Activated CD4-positive, alpha-beta T cell treated with anti-CD3 and anti-CD28 coated beads, Interleukin-10, Interleukin-2, amounts not matched to agents 100 ng/mL and 50 ng/mL, durations not matched to agents 16 hours and 8 hours (primary cell): ENCODE data around the gene PUS1.
"Not testable (repeated sequence)": the region's sequence is repeated elsewhere in the genome, so short reads cannot be mapped to it uniquely, and the experiment has no call there.

Experiments used
- DNase-seq: peaks from one replicate; pipeline ENCODE4 v3.0.0-alpha.2; 2020

Gene PUS1

DNA sequence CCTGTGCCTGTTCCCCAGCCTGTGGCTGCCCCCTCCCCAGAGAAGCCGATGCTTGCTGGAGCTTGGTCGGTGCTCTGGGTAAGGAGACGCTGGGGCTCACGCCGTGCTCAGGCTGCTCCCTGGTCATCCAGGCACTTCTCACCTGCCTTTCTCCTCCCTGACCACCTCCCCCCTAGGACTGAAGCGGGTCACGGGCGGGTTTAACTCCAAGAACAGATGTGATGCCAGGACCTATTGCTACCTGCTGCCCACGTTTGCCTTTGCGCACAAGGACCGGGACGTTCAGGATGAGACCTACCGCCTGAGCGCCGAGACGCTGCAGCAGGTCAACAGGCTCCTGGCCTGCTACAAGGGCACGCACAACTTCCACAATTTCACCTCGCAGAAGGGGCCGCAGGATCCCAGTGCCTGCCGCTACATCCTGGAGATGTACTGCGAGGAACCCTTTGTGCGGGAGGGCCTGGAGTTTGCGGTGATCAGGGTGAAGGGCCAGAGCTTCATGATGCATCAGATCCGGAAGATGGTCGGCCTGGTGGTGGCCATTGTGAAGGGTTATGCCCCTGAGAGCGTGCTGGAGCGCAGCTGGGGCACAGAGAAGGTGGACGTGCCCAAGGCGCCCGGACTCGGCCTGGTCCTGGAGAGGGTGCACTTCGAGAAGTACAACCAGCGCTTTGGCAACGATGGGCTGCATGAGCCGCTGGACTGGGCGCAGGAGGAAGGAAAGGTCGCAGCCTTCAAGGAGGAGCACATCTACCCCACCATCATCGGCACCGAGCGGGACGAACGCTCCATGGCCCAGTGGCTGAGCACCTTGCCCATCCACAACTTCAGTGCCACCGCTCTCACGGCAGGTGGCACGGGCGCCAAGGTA, 12.3 kb downstream of the PUS1 start:
- no peak for DNase-seq

DNA sequence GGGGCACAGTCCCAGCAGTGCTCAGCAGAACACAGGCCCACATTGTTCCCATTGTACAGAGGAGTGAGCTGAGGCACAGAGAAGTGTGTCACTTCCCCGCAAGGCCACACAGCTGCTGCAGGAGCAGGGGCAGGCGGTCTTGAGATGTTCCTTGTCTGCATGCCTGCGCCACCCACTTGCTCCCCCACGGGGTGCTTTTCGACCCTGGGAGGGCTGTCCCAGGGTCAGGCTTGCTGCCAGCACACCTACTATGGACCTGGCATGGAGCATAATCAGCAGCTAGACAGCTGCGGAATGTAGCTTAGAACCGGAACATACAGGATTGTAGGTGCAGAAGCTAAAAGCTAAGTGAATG, 12.9 kb downstream of the PUS1 start:
- DNase-seq = no peak

DNA sequence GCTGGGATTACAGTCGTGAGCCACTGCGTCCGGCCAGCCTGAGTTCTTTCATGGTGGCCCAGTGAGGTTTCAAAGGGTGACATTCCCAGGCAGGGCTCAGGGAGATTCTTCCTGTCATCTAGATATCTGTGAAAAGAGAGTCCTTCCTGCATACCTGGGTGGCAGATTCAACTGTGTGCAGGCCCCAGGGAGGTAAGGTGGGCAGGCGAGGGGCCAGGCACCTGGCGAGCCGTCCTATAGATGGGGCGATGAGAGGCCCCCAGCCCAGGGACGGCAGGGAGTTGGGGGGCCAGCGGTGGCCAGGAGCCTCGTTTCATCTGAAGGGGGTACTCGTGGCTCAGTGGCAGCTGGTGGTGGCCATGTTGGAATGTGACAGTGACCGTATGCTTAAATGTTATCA, 13.6 kb downstream of the PUS1 start:
- DNase-seq = no peak

DNA sequence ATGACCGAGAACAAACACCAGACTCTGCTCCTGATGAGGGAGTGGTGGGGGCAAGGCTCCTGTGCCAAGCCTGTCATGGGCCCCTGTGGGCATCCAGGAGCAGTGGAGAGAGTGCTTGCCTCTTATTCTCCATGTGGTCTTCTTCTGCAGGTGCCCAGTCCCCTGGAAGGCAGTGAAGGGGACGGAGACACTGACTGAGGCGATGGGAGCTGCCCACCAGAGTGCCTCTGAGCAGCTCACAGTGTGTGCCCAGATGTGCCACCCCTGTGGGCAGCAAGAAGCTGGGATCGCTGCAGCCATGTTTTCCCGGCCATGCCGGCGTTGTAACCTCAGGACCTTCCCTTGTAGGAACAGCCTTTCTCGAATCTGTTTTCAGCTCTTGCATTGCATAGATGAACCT, 14.3 kb downstream of the PUS1 start:
- no peak for DNase-seq

DNA sequence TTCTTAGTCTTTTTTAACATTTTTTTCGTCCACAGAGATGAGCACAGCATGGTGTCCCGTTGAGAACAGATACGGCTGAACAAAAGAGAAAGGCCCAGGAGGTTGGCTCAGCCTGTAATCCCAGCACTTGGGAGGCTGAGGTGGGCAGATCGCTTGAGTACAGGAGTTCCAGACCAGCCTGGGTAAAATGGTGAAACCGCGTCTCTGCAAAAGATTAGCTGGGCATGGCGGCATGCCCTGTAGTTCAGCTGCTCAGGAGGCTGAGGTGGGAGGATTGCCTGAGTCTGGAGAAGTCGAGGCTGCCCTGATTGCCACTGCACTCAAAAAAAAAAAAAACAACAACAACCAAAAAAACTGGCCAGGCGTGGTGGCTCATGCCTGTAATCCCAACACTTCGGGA, 14.8 kb downstream of the PUS1 start:
- no peak for DNase-seq

DNA sequence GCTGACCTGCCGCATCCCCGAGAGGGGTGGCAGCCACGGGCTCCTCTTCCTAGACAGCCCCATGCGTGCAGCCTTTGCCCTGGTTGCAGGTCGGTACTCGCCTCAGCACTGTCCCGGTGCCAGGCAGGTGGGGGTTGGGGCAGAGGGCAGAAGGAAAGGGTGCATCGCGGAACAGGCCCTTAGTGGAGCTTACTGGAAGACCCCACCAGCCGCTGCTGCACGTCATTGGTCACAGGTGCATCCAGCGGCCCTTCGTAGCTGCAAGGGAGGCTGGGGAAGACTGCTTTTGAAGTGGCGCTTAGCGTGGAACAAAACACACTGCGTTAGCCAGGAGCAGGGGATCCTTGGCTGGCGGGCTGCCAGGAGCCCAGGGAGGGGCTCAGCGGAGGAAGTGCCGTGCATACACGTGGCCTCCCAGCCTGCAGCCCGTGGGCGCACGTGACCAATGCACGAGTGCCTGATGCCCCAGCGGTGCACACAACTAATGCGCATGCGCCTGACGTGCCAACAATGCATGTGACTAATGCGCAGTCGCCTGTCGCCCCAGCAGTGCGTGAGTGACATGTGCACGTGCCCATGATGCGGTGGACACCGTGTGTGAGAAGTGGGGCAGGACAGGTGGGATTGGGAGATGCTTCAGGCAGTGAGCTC, 15.7 kb downstream of the PUS1 start:
- no peak for DNase-seq

DNA sequence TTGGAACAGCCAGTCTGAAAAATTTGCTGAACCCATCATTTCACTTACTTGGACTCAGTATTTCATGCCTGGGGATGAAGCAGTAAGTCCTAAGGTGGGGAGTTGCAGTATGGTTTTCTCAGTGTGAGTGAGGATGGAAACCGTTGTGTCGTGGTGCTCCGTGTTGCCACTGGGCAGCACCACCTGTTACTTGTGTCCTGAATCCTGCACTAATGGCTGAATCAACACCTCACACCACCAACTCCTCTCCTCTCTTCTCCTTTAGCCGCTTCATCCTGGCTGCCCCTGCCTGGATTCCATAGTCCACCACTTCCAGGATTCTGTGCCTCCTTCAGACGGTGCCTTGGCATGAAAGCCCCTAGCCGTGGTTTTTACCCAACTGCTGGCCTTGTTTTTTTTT, 17.7 kb downstream of the PUS1 start:
- DNase-seq = no peak

DNA sequence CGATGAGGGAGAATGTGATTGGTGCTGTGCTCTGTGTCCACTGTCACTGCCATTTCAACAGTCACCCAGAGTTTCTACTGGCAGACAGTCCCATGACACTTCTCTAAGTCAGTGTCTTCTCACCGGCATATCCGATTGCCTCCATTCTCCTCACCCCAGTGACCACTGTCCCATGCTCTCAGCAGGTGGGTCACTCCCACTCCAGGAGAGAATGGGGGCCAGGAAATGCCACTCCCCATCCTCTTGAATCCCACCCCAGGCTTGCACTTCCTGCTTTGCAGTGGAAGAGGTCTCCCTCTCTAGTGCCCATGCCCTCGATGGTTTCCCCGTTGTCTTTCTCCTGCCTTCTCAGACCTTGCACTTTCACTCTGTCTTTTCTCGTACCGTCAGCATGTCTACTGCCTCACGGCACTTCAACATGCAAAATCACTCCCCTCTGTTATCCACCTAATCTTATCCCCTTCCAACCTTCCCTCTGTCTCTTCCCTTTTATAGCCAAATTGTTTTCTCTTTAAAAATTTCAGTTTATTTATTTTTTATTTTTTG, 18.5 kb downstream of the PUS1 start:
- DNase-seq = no peak

DNA sequence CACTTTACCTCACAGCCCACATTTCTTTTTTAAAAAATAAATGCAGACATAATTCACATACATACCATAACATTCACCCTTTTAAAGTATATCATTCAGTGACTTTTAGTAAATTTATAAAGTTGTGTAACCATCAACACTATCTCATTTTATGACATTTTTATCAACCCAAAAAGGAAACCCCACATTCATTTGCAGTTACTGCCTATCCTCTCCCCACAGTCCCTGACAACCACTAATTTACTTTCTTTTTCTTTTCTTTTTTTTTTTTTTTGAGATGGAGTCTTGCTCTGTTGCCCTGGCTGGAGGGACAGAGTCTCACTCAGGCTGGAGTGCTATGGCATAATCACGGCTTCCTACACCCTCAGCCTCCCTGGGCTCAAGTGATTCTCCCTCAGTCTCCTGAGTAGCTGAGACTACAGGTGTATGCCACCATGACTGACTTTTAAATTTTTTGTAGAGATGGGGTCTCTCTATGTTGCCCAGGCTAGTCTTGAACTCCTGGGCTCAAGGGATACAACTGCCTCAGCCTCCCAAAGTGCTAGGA, 19.2 kb downstream of the PUS1 start:
- DNase-seq = no peak

DNA sequence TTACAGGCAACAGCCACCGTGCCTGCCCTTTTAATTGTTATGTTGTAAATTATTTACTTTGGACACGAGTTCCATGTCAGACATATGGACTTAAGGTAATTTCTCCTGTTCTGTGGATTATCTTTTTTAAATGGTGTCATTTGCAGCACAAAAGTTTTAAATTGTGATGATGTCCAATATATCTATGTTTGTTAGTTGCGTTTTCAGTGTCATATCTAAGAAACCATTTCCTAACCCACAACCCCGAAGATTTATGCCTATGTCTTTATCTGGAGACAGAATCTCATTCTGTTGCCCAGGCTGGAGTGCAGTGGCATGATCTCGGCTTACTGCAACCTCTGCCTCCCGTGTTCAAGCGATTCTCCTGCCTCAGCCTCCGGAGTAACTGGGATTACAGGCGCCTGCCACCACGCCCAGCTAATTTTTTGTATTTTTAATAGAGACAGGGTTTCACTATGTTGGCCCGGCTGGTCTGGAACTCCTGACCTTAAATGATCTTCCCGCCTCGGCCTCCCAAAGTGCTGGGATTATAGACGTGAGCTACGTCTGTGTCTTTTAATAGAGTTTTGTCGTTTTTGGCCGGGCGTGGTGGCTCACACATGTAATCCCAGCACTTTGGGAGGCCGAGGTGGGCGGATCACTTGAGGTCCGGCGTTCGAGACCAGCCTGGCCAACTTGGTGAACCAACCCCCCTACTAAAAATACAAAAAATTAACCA, 19.8 kb downstream of the PUS1 start:
- peak; percentile 26 for DNase-seq

DNA sequence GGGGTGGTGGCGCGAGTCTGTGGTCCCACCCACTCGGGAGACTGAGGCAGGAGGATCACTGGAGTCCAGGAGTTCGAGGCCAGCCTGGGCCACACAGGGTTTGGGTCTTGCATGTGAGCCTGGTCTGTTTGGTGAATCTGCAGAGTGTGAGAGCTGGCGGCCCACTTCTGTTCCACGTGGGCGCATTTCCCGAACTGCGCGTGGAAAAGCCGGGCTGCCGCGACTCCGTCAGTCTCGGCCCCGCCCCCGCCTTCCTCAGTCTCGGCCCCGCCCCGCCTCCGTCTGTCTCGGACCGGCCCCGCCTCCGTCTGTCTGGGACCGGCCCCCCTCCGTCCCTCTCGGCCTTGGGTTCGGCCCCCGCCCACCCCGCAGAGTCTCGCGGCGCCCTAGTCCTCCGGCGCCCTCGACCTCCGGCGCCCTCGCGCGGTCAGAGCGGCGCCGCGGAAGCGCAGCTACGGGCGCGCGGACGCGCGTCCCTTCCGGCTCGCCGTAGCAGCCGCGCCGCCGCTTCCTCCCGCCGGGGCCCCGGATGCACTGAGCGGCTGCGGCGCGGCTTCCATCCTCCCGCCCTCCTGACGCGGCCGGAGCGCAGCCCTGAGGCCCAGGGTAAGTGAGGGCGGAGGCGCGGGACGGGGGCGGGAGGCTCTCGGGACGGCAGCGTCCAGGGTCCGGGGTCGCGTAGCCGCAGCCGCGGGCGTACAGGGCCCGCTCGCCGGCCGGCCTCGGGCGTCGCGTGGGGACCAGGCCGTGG, 20.5 kb downstream of the PUS1 start, which contains the start of gene EP400:
EP400 (plus strand) TSS at position 512 of the 751 bp plus-strand sequence. CDS start 10,678 bp downstream, outside the sequence.
- DNase-seq = peak; percentile 96

DNA sequence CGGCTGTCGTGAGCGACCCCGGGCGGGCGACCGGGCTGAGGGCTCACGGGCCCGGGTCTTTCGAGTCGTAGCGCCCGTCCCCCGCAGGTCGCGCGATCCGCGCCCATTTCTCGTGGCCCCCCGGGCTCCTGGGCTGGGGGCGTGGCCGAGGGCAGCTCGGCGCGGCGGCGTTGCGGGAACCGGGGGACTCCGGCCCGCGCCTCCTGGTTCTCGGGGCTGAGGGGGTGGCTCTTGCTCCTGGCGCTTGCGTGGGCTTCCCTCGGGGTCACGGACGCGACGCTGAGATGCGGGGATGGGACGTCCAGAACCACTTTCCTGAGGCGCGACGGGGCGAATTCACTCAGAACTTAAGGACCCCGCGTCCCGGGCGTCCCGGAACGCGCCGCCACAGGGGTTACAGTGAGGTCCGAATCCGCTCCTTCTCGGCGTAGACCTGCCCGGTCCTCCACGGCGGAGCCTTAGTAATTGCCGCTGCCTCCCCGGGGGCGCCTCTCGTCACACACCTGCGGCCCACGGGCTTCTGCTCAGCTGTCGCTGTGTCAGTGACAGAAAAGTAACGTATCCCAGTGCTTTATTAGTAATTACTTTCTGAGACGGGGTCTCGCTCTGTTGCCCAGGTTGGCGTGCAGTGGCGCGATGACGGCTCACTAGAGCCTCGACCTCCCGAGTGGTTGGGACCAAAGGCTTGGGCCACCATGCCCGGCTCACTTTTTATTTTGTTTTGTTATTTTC, 21.3 kb downstream of the PUS1 start:
- DNase-seq = peak; percentile 36

DNA sequence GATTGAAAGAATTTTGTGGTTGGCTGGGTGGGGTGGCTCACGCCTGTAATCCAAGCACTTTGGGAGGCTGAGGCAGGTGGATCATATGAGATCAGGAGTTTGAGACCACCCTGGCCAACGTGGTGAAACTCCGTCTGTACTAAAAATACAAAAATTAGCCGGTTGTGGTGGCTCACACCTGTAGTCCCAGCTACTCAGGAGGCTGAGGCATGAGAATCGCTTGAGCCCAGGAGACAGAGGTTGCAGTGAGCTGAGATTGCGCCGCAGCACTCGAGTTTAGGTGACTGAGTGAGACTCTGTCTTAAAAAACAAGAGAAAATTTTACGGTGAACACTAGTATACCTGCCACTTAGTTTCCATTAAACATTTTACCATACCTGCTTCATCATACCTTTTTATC, 24.7 kb downstream of the PUS1 start:
- not testable (repeated sequence) for DNase-seq

DNA sequence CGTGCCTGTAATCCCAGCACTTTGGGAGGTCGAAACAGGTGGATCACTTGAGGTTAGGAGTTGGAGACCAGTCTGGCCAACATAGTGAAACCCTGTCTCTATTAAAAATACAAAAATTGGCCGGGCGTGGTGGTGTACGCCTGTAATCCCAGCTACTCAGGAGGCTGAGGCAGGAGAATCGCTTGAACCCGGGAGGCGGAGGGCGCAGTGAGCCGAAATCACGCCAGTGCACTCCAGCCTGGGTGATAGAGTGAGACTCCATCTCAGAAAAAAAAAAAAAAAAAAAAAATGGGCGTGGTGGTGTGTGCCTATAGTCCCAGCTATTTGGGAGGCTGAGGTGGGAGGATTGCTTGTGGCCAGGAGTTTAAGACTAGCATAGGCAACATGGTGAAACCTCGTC, 25.4 kb downstream of the PUS1 start:
- DNase-seq = not testable (repeated sequence)

DNA sequence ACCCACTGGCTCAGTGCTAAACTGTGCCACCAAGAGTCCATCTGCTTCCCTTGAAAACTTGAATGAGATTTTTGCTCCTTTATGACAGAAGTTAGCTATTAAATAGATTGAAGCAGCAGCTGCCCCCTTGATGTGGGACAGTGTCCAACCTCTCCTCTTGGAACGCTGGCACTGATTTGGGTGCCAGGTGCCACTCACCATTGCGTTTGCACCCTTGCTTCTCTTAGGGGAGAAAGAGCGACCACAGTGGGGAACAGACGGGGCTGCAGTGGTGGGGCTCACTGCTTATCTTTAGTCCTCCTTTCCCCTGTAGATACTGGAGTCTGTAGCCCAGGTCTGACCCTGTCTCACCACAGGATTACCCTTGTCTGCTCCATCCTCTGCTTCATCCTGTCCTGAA, 30.0 kb downstream of the PUS1 start:
- DNase-seq = no peak

DNA sequence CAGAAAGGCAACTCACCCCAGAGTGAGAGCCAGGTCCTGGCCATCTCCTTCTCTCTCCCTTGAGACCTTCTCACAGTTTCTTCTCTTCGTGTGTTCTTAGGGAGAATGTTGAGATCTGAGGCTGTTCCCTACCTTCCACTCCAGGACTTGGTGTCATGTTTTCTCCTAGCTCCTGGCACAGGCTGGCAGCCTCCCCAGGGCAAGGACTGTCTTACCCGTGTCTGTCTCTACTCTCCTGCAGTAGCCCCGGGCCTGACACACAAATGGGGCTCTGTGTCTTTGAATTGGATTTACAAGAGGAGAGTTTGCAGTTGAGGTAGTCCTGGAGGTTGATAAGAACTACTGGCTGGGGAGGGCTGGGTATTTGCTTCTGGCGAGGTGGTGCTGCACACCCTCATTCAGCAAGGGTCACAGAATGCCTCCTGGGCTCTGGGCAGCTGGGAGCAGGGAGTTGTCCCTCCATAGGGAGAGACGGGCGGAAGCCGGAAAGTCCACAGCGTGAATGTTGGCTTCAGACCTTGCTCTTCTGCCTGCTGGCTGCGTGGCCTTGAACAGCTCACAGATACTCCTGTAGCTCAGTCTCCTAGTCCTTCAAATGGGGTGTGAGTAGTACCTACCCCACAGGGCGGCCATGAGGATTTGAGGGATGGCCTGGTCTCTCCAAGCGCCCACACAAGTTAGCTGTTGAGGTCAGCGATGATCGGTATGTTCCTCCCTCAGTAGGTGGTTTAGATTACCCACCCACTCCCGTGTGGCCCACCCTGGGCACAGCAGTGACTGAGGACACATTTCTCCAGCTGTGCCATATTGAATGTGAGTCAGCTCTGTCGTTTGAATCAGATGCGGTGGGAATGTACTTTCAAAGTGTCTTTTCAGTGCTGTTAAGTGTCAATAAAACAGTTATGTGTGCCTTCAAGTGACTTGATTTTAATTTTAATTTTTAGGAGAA, 30.8 kb downstream of the PUS1 start:
- DNase-seq = no peak

DNA sequence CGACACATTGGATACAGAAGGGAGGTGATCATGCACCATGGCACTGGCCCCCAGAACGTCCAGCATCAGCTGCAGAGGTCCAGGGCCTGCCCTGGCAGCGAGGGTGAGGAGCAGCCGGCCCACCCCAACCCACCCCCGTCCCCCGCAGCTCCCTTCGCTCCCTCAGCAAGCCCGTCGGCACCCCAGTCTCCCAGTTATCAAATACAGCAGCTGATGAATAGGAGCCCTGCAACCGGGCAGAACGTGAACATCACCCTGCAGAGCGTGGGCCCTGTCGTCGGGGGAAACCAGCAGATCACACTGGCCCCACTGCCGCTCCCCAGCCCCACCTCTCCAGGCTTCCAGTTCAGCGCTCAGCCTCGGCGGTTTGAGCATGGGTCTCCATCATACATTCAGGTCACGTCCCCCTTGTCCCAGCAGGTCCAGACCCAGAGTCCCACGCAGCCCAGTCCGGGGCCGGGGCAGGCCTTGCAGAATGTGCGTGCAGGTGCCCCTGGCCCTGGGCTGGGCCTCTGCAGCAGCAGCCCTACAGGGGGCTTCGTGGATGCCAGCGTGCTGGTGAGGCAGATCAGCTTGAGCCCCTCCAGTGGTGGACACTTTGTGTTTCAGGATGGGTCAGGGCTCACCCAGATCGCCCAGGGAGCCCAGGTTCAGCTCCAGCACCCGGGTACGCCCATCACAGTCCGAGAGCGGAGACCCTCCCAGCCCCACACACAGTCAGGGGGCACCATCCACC, 31.7 kb downstream of the PUS1 start:
- DNase-seq = not testable (repeated sequence)

DNA sequence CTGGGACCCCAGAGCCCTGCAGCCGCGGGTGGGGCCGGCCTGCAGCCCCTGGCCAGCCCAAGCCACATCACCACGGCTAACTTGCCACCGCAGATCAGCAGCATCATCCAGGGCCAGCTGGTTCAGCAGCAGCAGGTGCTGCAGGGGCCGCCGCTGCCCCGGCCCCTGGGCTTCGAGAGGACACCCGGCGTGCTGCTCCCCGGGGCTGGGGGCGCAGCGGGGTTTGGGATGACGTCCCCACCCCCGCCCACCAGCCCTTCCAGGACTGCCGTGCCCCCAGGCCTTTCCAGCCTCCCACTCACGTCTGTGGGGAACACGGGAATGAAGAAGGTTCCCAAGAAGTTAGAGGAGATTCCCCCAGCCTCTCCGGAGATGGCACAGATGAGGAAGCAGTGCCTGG, 32.3 kb downstream of the PUS1 start:
- DNase-seq = not testable (repeated sequence)

DNA sequence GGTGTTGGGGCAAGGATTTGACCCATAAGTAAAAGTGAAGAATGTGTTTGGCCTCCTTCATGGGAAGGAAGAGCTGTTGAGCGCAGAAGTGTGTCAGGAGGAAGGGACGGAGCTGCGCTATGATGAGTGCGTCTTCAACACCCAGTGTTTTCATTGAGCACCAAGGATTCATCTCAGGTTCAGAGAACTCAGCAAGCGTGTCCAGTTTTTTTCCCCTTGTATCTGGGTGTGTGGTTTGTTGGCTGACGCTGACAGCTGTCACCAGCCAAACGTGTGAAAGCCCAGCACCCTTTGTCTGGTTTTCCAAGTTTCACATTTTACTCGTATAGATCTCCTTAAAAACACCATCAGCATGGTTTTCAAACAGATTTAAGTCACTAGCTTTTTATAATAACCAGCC, 33.0 kb downstream of the PUS1 start:
- no peak for DNase-seq

DNA sequence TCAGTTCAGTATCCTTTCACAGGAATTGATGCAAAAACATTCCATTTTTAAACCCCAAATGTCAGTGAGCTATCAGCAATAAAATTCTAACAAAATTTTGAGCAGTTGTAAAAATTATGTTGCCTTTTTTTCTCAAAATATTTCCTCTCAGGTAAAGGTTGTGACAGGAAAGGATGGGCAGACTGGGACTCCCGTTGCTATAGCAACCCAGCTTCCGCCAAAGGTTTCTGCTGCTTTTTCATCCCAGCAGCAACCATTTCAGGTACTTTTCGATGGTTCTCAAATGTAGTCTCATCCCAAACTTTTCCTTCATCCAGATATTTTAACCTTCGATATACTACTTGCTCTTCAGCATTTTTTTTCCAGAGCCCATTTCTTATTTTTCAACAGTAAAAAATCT, 34.3 kb downstream of the PUS1 start:
- DNase-seq = peak; percentile 29
